Neuronal stem cell (in vitro differentiated cells): Measurements from ENCODE around the gene IRF6.

Source experiments
- DNase-seq: peaks from one replicate; pipeline ENCODE4 v3.0.0-alpha.2; 2013; ENCODE audit warnings: low spot score
- H2AFZ ChIP-seq: one replicate; pipeline ENCODE4 v1.6.1; 2013; ENCODE audit warnings: mild to moderate bottlenecking, low read length, inconsistent platforms
- H2AK5ac ChIP-seq: 2 replicates; pipeline ENCODE4 v1.6.1; 2013; ENCODE audit warnings: low read depth, mild to moderate bottlenecking, inconsistent platforms, low read length, moderate library complexity, mixed read lengths
- H2BK120ac ChIP-seq: 2 replicates; pipeline ENCODE4 v1.6.1; 2013; ENCODE audit warnings: low read depth, mild to moderate bottlenecking, inconsistent platforms, low read length, moderate library complexity, mixed read lengths
- H2BK12ac ChIP-seq: one replicate; pipeline ENCODE4 v1.6.1; 2013; ENCODE audit warnings: low read length, inconsistent platforms
- H2BK15ac ChIP-seq: 2 replicates; pipeline ENCODE4 v1.6.1; 2013; ENCODE audit warnings: mild to moderate bottlenecking, low read length, inconsistent platforms, mixed read lengths
- H2BK5ac ChIP-seq: one replicate; pipeline ENCODE4 v1.6.1; 2013; ENCODE audit warnings: inconsistent platforms, mild to moderate bottlenecking, low read length, moderate library complexity
- H3K14ac ChIP-seq: one replicate; pipeline ENCODE4 v1.6.1; 2013; ENCODE audit warnings: low read length, inconsistent platforms
- H3K18ac ChIP-seq: 2 replicates; pipeline ENCODE4 v1.6.1; 2013; ENCODE audit warnings: low read length, inconsistent platforms
- H3K23ac ChIP-seq: 2 replicates; pipeline ENCODE4 v1.6.1; 2013; ENCODE audit warnings: low read depth, mild to moderate bottlenecking, mixed read lengths, low read length, inconsistent platforms; ENCODE audit not compliant: poor library complexity
- H3K27ac ChIP-seq: replicated peaks from 3 replicates; pipeline ENCODE4 v1.5.1; 2013; ENCODE audit warnings: low read length, inconsistent platforms
- H3K27me3 ChIP-seq, 3 experiments: 2 replicates each; pipeline ENCODE4 v1.6.1; 2013; ENCODE audit warnings: low read length in 3 of 3, mild to moderate bottlenecking in 2 of 3, inconsistent platforms in 1 of 3, low read depth in 1 of 3, mixed read lengths in 1 of 3, moderate library complexity in 1 of 3; ENCODE audit not compliant: control insufficient read depth in 3 of 3, insufficient read depth in 3 of 3
- H3K36me3 ChIP-seq, 2 donors: replicated peaks in 1 of 2; 2 replicates each; pipeline ENCODE4 v1.6.1; 2013; ENCODE audit warnings: low read length in 2 of 2; ENCODE audit not compliant: control insufficient read depth in 2 of 2, insufficient read depth in 2 of 2
- H3K4ac ChIP-seq: 2 replicates; pipeline ENCODE4 v1.6.1; 2013; ENCODE audit warnings: inconsistent platforms, mild to moderate bottlenecking, low read length, moderate library complexity
- H3K4me1 ChIP-seq, 2 donors: 1 replicate in 1 of 2; 2 replicates in 1 of 2; pipeline ENCODE4 v1.6.1; 2013; ENCODE audit warnings: low read length in 2 of 2, low read depth in 1 of 2; ENCODE audit not compliant: control insufficient read depth in 2 of 2, insufficient read depth in 1 of 2
- H3K4me2 ChIP-seq: one replicate; pipeline ENCODE4 v1.6.1; 2013; ENCODE audit warnings: mild to moderate bottlenecking, low read length, inconsistent platforms; ENCODE audit not compliant: insufficient read depth, poor library complexity, severe bottlenecking
- H3K4me3 ChIP-seq, 2 donors: 2 replicates each; pipeline ENCODE4 v1.5.1; 2013; ENCODE audit warnings: low read length in 2 of 2, mild to moderate bottlenecking in 2 of 2, inconsistent platforms in 1 of 2, moderate library complexity in 1 of 2
- H3K79me1 ChIP-seq: one replicate; pipeline ENCODE4 v1.6.1; 2013; ENCODE audit warnings: low read depth, mild to moderate bottlenecking, inconsistent platforms, low read length, moderate library complexity
- H3K9ac ChIP-seq: one replicate; pipeline ENCODE4 v1.6.1; 2013; ENCODE audit warnings: mild to moderate bottlenecking, low read depth, low read length, inconsistent platforms; ENCODE audit not compliant: poor library complexity
- H3K9me3 ChIP-seq, 2 donors: replicated peaks in 1 of 2; 2 replicates each; pipeline versions ENCODE3 to v1.6.1; 2013; ENCODE audit warnings: low read length in 2 of 2, mild to moderate bottlenecking in 2 of 2, inconsistent platforms in 1 of 2, low read depth in 1 of 2, mixed read lengths in 1 of 2, moderate library complexity in 1 of 2; ENCODE audit not compliant: control insufficient read depth in 2 of 2, insufficient read depth in 1 of 2
- H4K8ac ChIP-seq: one replicate; pipeline ENCODE4 v1.6.1; 2013; ENCODE audit warnings: low read depth, mild to moderate bottlenecking, inconsistent platforms, low read length, moderate library complexity
- H4K91ac ChIP-seq: one replicate; pipeline ENCODE4 v1.6.1; 2013; ENCODE audit warnings: low read length, low read depth, mild to moderate bottlenecking, inconsistent platforms; ENCODE audit not compliant: poor library complexity
- WGBS, 2 donors: extraction: QIAGEN DNeasy Blood & Tissue Kit; methylation state at CpG; one replicate each; pipeline ENCODE4 v1.1.7; 2013; ENCODE audit warnings: missing lambda C conversion rate in 2 of 2, mixed read lengths in 1 of 2; ENCODE audit not compliant: insufficient read length in 2 of 2, insufficient replicate concordance in 1 of 2; ENCODE audit errors: extremely low coverage in 2 of 2; 5-methylcytosine and 5-hydroxymethylcytosine counted together

Gene IRF6

GRCh38 chr1:209807509-209807908 is 1.6 kb upstream of the IRF6 start:
- WGBS, 2 donors: no CpG with 5 or more reads among the region's 4 CpGs

GRCh38 chr1:209805341-209805781 is 581 bp downstream of the IRF6 start:
- no peak overlapping the region for H3K27ac ChIP-seq
- H3K4me3 ChIP-seq: no peak overlapping the region
- H3K4me1 ChIP-seq: peaks cover 0 to 5% of the 10 kb centered on the region in 2 donors
- H3K79me1 ChIP-seq: no peaks in the 10 kb centered on the region
- no peak overlapping the region for H3K9ac ChIP-seq
- H3K18ac ChIP-seq: no peak overlapping the region
- H2AFZ ChIP-seq: peak overlapping the region; percentile 79
- DNase-seq: no peak
- no CpG with 5 or more reads among the region's 19 CpGs for WGBS, 2 donors
- H3K4ac ChIP-seq: no peak overlapping the region
- no peak overlapping the region for H4K91ac ChIP-seq
- H2BK120ac ChIP-seq: no peak overlapping the region
- no peak overlapping the region for H4K8ac ChIP-seq
- H3K23ac ChIP-seq: peak overlapping the region; percentile 0
- H3K4me2 ChIP-seq: peak overlapping the region; percentile 58
- H2BK15ac ChIP-seq: no peak overlapping the region
- H3K36me3 ChIP-seq: no peaks in the 10 kb centered on the region
- no peak overlapping the region for H2BK5ac ChIP-seq
- H3K14ac ChIP-seq: no peak overlapping the region
- peaks cover 0 to 4% of the 10 kb centered on the region in 2 donors for H3K9me3 ChIP-seq
- peaks cover 0 to 65% (median 21%) of the 10 kb centered on the region in 3 experiments for H3K27me3 ChIP-seq
- no peak overlapping the region for H2AK5ac ChIP-seq
- no peak overlapping the region for H2BK12ac ChIP-seq

More at GRCh38 chr1:209807509-209807908, 1.6 kb upstream of the IRF6 start:
- Histone ChIP-seq H3K4me2 (no peak overlapping the region), H3K23ac (no peak overlapping the region), H3K79me1 (no peaks in the 10 kb centered on the region), H2BK5ac (no peak overlapping the region), H2BK15ac (no peak overlapping the region), H3K9me3 (peaks cover 0 to 4% of the 10 kb centered on the region in 2 donors), H3K4me1 (peaks cover 4 to 8% of the 10 kb centered on the region in 2 donors), H3K14ac (no peak overlapping the region), H3K27ac (no peak overlapping the region), H4K8ac (no peak overlapping the region), H2AFZ (no peak overlapping the region), H3K27me3 (peaks cover 0 to 49% (median 21%) of the 10 kb centered on the region in 3 experiments), H3K18ac (no peak overlapping the region), H4K91ac (no peak overlapping the region), H2BK12ac (no peak overlapping the region), H3K9ac (no peak overlapping the region), H3K4me3 (no peak overlapping the region), H3K4ac (no peak overlapping the region), H3K36me3 (no peaks in the 10 kb centered on the region), H2AK5ac (no peak overlapping the region), H2BK120ac (no peak overlapping the region)
- DNase-seq: no peak

GRCh38 chr1:209803568-209803967 is 2.4 kb downstream of the IRF6 start:
- Histone ChIP-seq H3K4ac (no peak overlapping the region), H2AFZ (no peak overlapping the region), H3K9me3 (peaks cover 0 to 4% of the 10 kb centered on the region in 2 donors), H3K4me3 (no peak overlapping the region), H4K91ac (no peak overlapping the region), H2BK15ac (no peak overlapping the region), H2AK5ac (no peak overlapping the region), H3K23ac (no peak overlapping the region), H3K18ac (no peak overlapping the region), H3K4me2 (no peak overlapping the region), H3K79me1 (no peaks in the 10 kb centered on the region), H3K36me3 (no peaks in the 10 kb centered on the region), H3K14ac (no peak overlapping the region), H3K27ac (no peak overlapping the region), H3K4me1 (peaks cover 0 to 5% of the 10 kb centered on the region in 2 donors), H2BK12ac (no peak overlapping the region), H2BK5ac (no peak overlapping the region), H3K27me3 (peaks cover 0 to 78% (median 21%) of the 10 kb centered on the region in 3 experiments), H2BK120ac (no peak overlapping the region), H4K8ac (no peak overlapping the region), H3K9ac (no peak overlapping the region)
- WGBS, 2 donors: no CpG with 5 or more reads among the region's 1 CpG
- no peak for DNase-seq

- DNase-seq: no peak
- peaks cover 0 to 4% of the 10 kb centered on the region in 2 donors for H3K9me3 ChIP-seq
- H3K4me1 ChIP-seq: peaks cover 0 to 5% of the 10 kb centered on the region in 2 donors
- H3K27me3 ChIP-seq: peaks cover 0 to 84% (median 21%) of the 10 kb centered on the region in 3 experiments
- H2BK15ac ChIP-seq: no peak overlapping the region
- no peak overlapping the region for H3K4ac ChIP-seq
- H2BK12ac ChIP-seq: no peak overlapping the region
- no peaks in the 10 kb centered on the region for H3K36me3 ChIP-seq
- no peak overlapping the region for H2AFZ ChIP-seq
- no peak overlapping the region for H3K27ac ChIP-seq
- H3K4me2 ChIP-seq: no peak overlapping the region
- H3K9ac ChIP-seq: no peak overlapping the region
- no peaks in the 10 kb centered on the region for H3K79me1 ChIP-seq
- no peak overlapping the region for H3K23ac ChIP-seq
- no peak overlapping the region for H2BK5ac ChIP-seq
- no CpG with 5 or more reads among the region's 4 CpGs for WGBS, 2 donors
- no peak overlapping the region for H3K4me3 ChIP-seq
- H3K14ac ChIP-seq: no peak overlapping the region
- H2AK5ac ChIP-seq: no peak overlapping the region
- no peak overlapping the region for H2BK120ac ChIP-seq
- H4K91ac ChIP-seq: no peak overlapping the region
- no peak overlapping the region for H3K18ac ChIP-seq
- no peak overlapping the region for H4K8ac ChIP-seq
These were observed 3.2 kb downstream of the IRF6 start for GRCh38 chr1:209802780-209803152.
